GM19395 (cell line): ENCODE data around the gene FAM81B.

Experiments used
- ATAC-seq: cut with Tn5 transposase; IDR thresholded peaks from one replicate; pipeline ENCODE4 v1.9.1; 2021; ENCODE audit warnings: mild to moderate bottlenecking, moderate library complexity; ENCODE audit not compliant: unreplicated experiment

Gene FAM81B

GRCh38 chr5:95454536-95454935 is 63.4 kb downstream of the FAM81B start:
- no peak for ATAC-seq

DNA sequence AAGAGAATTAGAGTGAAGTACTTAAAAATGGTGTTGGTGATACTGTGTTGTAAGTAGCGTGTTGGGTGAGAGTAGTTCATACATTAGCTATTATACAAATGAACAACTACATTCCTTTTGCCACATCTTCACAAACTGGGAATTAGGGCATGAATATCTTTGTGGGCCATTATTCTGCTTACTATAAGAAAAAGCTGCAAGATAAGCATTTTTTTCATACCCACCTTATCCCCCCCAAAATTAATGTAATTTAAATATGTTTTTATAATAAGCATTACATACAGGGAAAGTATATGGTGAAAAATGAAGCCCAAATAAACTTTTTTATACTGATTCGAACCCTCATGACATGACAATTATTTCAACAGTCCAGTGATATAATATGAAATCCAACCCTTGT is 69.5 kb downstream of the FAM81B start:
- ATAC-seq = no peak

- ATAC-seq = no peak
These were observed 80.3 kb downstream of the FAM81B start for GRCh38 chr5:95471487-95471886.

DNA sequence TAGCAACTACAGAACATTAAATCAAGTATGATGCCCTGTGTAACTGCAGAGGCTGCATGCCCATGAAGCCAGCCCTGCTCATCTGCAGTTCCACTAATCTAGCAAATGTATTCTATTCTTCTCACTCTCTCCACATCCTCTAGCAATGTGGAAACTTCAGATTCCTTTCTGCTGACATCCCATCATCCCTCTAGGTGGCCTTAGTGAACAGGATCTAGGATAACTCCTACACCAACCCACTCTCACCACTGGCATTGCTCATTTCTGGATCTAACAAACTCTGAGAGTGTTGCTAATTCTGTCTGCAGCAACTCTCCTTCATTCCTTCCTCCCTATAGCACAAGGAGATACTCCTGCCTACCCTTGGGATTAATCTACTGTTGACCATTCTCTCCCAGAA is 80.8 kb downstream of the FAM81B start:
- no peak for ATAC-seq

DNA sequence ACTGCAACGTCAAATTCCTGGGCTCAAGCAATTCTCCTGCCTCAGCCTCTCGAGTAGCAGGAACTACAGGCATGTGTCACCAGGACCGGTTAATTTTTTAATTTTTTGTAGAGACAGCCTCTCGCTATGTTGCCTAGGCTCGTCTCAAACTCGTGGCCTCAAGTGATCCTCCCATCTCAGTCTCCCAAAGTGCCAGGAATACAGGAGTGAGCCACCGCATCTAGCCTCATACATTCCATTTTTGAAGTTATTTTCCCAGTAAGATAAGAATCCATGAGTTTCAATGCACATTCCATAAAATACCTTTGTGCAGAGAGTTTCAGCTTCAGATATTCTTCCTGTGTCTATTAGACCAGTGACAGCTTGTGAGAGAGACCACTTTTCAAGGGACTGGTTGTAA is 93.3 kb downstream of the FAM81B start:
- no peak for ATAC-seq

GRCh38 chr5:95486191-95486590 is 95.0 kb downstream of the FAM81B start:
- no peak for ATAC-seq

DNA sequence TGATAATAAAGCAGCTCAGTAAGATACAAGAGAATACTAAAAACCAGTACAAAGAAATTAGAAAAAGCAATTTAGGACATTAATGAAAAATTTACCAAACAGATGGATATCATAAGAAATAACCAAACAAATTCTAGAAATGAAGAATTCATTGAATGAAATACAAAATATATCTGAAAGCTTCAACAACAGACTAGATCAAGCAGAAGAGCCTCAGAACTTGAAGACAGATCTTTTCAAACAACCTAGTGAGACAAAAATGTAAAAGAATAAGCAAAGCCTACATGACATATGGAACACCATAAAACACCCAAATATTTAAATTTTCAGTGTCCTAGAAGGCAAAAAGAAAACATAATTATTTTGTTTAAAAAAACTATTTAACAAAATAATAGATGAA is 96.7 kb downstream of the FAM81B start:
- no peak for ATAC-seq
